ENCODE data around the gene MECP2.

MECP2 gene

GRCh38 chrX:154019061-154019621 lies 78.4 kb downstream of the MECP2 start:
- no peak for TF ChIP-seq CTCF (conservative IDR thresholded peaks at IDR 0.05; ENCODE audit: low read length)
- peak overlapping the region; percentile 62 for H3K4me3 ChIP-seq (ENCODE audit: low read length)
- DNase-seq (ENCODE audit: low read depth) = no peak

GRCh38 chrX:154018518-154019060 lies 78.9 kb downstream of the MECP2 start:
- no peak for DNase-seq (ENCODE audit: low read depth)
- H3K4me3 ChIP-seq (ENCODE audit: low read length) = peak overlapping the region; percentile 62
- TF ChIP-seq CTCF (conservative IDR thresholded peaks at IDR 0.05; ENCODE audit: low read length) = no peak

- DNase-seq (ENCODE audit: low read depth) = no peak
- peak overlapping the region; percentile 62; the same call in 1 of the 2 replicates for H3K4me3 ChIP-seq (ENCODE audit: low read length)
- no peak for TF ChIP-seq CTCF (conservative IDR thresholded peaks at IDR 0.05; ENCODE audit: low read length)
Observed at GRCh38 chrX:154017766-154018517, 79.6 kb downstream of the MECP2 start.

- DNase-seq (ENCODE audit: low read depth) = no peak
- H3K4me3 ChIP-seq (ENCODE audit: low read length) = no peak overlapping the region
- TF ChIP-seq CTCF (conservative IDR thresholded peaks at IDR 0.05; ENCODE audit: low read length) = no peak
Observed at GRCh38 chrX:154016366-154017076, 81.0 kb downstream of the MECP2 start.

GRCh38 chrX:154015581-154016264 lies 81.8 kb downstream of the MECP2 start:
- no peak for DNase-seq (ENCODE audit: low read depth)
- H3K4me3 ChIP-seq (ENCODE audit: low read length) = no peak overlapping the region
- TF ChIP-seq CTCF (conservative IDR thresholded peaks at IDR 0.05; ENCODE audit: low read length) = no peak

- DNase-seq (ENCODE audit: low read depth) = no peak
- no peak overlapping the region for H3K4me3 ChIP-seq (ENCODE audit: low read length)
- TF ChIP-seq CTCF (conservative IDR thresholded peaks at IDR 0.05; ENCODE audit: low read length) = no peak
Observed at GRCh38 chrX:154014429-154015380, 82.8 kb downstream of the MECP2 start.

All from AG10803 (cell line).